Erythroblast (primary cell): Measurements from ENCODE around the gene HMX1.

ENCODE experiments used
- DNase-seq, 2 experiments: peaks; one replicate each; lab custom pipeline; 2025; lab: John Stamatoyannopoulos, UW
- GATA1 ChIP-seq: IDR thresholded peaks from 2 replicates; pipeline ENCODE4 v1.6.1; 2011; ENCODE audit warnings: low read depth, mild to moderate bottlenecking, control low read depth, low read length, moderate library complexity
- POLR2A ChIP-seq: IDR thresholded peaks from 2 replicates; pipeline ENCODE4 v1.6.1; 2011; ENCODE audit warnings: mild to moderate bottlenecking, low read length

Gene HMX1

GRCh38 chr4:8905226-8905772, 33.7 kb upstream of the HMX1 start:
- DNase-seq = no peak
- TF ChIP-seq POLR2A (no peak), GATA1 (no peak)

- TF ChIP-seq POLR2A (no peak), GATA1 (no peak)
- DNase-seq = no peak
Observed at GRCh38 chr4:8904666-8905065, 33.0 kb upstream of the HMX1 start.

GRCh38 chr4:8904041-8904501, 32.4 kb upstream of the HMX1 start:
- no peak for TF ChIP-seq GATA1
- no peak for TF ChIP-seq POLR2A
- DNase-seq = no peak

GRCh38 chr4:8901335-8901734, 29.7 kb upstream of the HMX1 start:
- no peak for DNase-seq
- TF ChIP-seq GATA1 (no peak), POLR2A (no peak)

- TF ChIP-seq GATA1 (no peak), POLR2A (no peak)
- no peak for DNase-seq
Observed at GRCh38 chr4:8900588-8900987, 28.9 kb upstream of the HMX1 start.

- no peak for TF ChIP-seq POLR2A
- no peak for TF ChIP-seq GATA1
- no peak for DNase-seq
Observed at GRCh38 chr4:8898419-8898818, 26.8 kb upstream of the HMX1 start.

- DNase-seq = no peak
- no peak for TF ChIP-seq POLR2A
- no peak for TF ChIP-seq GATA1
Observed at GRCh38 chr4:8897251-8898167, 25.9 kb upstream of the HMX1 start.

- no peak for DNase-seq
- no peak for TF ChIP-seq GATA1
- TF ChIP-seq POLR2A = no peak
Observed at GRCh38 chr4:8896506-8896905, 24.9 kb upstream of the HMX1 start.

- DNase-seq = no peak
- TF ChIP-seq POLR2A (no peak), GATA1 (no peak)
Observed at GRCh38 chr4:8896071-8896470, 24.4 kb upstream of the HMX1 start.

- TF ChIP-seq GATA1 (no peak), POLR2A (no peak)
- DNase-seq = no peak
Observed at GRCh38 chr4:8895295-8895694, 23.7 kb upstream of the HMX1 start.

- TF ChIP-seq GATA1 = no peak
- no peak for TF ChIP-seq POLR2A
Observed at GRCh38 chr4:8894424-8894816, 22.8 kb upstream of the HMX1 start.

GRCh38 chr4:8893624-8894423, 22.2 kb upstream of the HMX1 start:
- DNase-seq = no peak
- no peak for TF ChIP-seq GATA1
- no peak for TF ChIP-seq POLR2A

More at GRCh38 chr4:8894424-8894816, 22.8 kb upstream of the HMX1 start:
- DNase-seq = no peak

- TF ChIP-seq POLR2A (no peak), GATA1 (no peak)
- no peak for DNase-seq
Observed at GRCh38 chr4:8893227-8893623, 21.6 kb upstream of the HMX1 start.

GRCh38 chr4:8892556-8893226, 21.1 kb upstream of the HMX1 start:
- DNase-seq = no peak
- TF ChIP-seq POLR2A (no peak), GATA1 (no peak)
